ENCODE results near the gene PPM1K. TPM values are rescaled to one million over a fixed set of nuclear protein-coding genes. Genes with fewer than 3 reads are reported as not detected.

Gene PPM1K
- total RNA-seq, 1 experiment from 2014 or later = 10.4 TPM

DNA sequence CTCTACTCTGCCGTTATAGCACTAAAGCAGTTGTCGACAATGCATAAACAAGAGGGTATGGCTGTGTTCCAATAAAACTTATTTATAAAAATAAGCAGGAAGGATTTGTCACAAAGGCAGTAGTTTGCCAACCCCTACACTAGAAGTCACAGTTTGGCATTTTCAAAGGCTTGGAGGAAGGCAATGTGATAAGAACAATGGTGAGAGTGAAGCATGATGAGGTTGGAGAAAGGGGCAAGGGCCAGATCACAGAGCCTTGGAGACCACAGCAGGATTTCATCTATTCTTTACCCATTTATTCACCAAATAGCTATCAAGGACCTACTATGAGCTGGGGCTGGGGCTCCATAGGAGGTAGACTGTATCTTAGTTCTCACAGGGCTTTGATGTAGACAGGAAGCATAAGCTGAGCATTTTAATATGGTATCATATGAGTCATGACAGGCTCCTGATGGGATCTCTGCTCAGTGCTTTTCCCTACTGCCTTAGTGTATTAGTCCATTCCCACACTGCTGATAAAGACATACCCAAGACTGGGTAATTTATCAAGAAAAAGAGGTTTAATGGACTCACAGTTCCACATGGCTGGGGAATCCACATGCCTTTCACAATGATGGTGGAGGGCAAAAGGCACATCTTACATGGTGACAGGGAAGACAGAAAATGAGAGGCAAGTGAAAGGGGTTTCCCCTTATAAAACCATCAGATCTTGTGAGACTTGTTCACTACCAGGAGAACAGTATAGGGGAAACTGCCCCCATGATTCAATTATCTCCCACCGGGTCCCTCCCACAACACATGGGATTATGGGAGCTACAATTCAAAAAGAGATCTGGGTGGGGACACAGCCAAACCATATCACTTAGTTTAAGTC, 58.9 kb downstream of the PPM1K start:
- no peaks in the 10 kb centered on the region for H3K79me1 ChIP-seq (ENCODE audit: insufficient read depth, low read depth, low read length, poor library complexity, severe bottlenecking)
- TF ChIP-seq, protein P1, sequence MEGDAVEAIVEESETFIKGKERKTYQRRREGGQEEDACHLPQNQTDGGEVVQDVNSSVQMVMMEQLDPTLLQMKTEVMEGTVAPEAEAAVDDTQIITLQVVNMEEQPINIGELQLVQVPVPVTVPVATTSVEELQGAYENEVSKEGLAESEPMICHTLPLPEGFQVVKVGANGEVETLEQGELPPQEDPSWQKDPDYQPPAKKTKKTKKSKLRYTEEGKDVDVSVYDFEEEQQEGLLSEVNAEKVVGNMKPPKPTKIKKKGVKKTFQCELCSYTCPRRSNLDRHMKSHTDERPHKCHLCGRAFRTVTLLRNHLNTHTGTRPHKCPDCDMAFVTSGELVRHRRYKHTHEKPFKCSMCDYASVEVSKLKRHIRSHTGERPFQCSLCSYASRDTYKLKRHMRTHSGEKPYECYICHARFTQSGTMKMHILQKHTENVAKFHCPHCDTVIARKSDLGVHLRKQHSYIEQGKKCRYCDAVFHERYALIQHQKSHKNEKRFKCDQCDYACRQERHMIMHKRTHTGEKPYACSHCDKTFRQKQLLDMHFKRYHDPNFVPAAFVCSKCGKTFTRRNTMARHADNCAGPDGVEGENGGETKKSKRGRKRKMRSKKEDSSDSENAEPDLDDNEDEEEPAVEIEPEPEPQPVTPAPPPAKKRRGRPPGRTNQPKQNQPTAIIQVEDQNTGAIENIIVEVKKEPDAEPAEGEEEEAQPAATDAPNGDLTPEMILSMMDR (conservative IDR thresholded peaks at IDR 0.05) = no peak
- H3K23me2 ChIP-seq (ENCODE audit: insufficient read length, low read depth, low read length, poor library complexity, severe bottlenecking) = no peaks in the 10 kb centered on the region
- no peak overlapping the region for H3T11ph ChIP-seq (ENCODE audit: low read length)
- Mint-ChIP-seq H3K9me3 (peaks cover 6 to 16% of the 10 kb centered on the region in 2 experiments; a peak in 4 of 5 replicates), H3K4me1 (0 out of 4 replicates have a peak, but pooled peaks cover 0 to 3% of the 10 kb centered on the region in 2 experiments), H3K27me3 (ENCODE audit: low read depth) (no peaks in the 10 kb centered on the region), H3K4me3 (no peak overlapping the region), H3K27ac (no peak overlapping the region), H3K36me3 (ENCODE audit: insufficient read depth in 1 of 3, low read depth in 3 of 3) (peaks cover 9 to 12% (median 10%) of the 10 kb centered on the region in 3 experiments; a peak in 6 of 7 replicates)
- H2AK5ac ChIP-seq (ENCODE audit: insufficient read length, low read length) = no peak overlapping the region
- no peak overlapping the region for H3K56ac ChIP-seq (ENCODE audit: insufficient read length, low read depth, low read length)
- H3K79me2 ChIP-seq (ENCODE audit: insufficient read depth, low read length) = no peaks in the 10 kb centered on the region
- no peak overlapping the region for H3K14ac ChIP-seq (ENCODE audit: insufficient read depth, low read length)
- H3K4ac ChIP-seq (ENCODE audit: low read depth, low read length) = no peak overlapping the region
- no peaks in the 10 kb centered on the region for H3K4me1 ChIP-seq (ENCODE audit: insufficient read depth, low read length)
- no peaks in the 10 kb centered on the region for H4K20me1 ChIP-seq (ENCODE audit: control insufficient read depth, insufficient read depth, insufficient read length)
- H4K5ac ChIP-seq (ENCODE audit: insufficient read length, low read depth, low read length) = no peak overlapping the region
- H2BK20ac ChIP-seq (ENCODE audit: low read depth, low read length, poor library complexity, severe bottlenecking) = no peak overlapping the region
- H4K8ac ChIP-seq (replicated peaks; ENCODE audit: insufficient read length, low read depth, low read length) = no peak overlapping the region
- no peaks in the 10 kb centered on the region for H3K9me3 ChIP-seq (ENCODE audit: control insufficient read depth, low read depth, low read length)
- H3K27ac ChIP-seq (ENCODE audit: insufficient read length, low read depth, low read length) = no peak overlapping the region
- H3K18ac ChIP-seq (ENCODE audit: insufficient read length, low read depth, low read length) = no peak overlapping the region
- no peak overlapping the region for H2BK12ac ChIP-seq (ENCODE audit: insufficient read length, low read depth, low read length)
- no peak overlapping the region for H2AFZ ChIP-seq (ENCODE audit: low read length)
- H2BK15ac ChIP-seq (ENCODE audit: low read depth, low read length) = no peak overlapping the region
- H3K4me2 ChIP-seq (ENCODE audit: insufficient read depth, insufficient read length, low read length) = no peak overlapping the region
- no peak overlapping the region for H2BK5ac ChIP-seq (ENCODE audit: insufficient read length, low read length)
- H3K27me3 ChIP-seq (ENCODE audit: insufficient read depth, low read length) = no peaks in the 10 kb centered on the region
- H3K23ac ChIP-seq (ENCODE audit: insufficient read length, low read depth, low read length) = no peak overlapping the region
- H3K9ac ChIP-seq (ENCODE audit: extremely low read depth, insufficient read length, low read length) = no peak overlapping the region
- no CpG with 5 or more reads among the region's 3 CpGs for WGBS (ENCODE audit: extremely low coverage, insufficient read length, low lambda C conversion rate)
- H4K91ac ChIP-seq (ENCODE audit: insufficient read length, low read depth, low read length) = no peak overlapping the region
- DNase-seq = no peak
- H2BK120ac ChIP-seq (ENCODE audit: low read depth, low read length, poor library complexity, severe bottlenecking) = no peak overlapping the region

Measured in H9 (cell line).